H1 (cell line): ENCODE measurements around the gene ITPR1. TPM values are rescaled to one million over a fixed set of nuclear protein-coding genes. Genes with fewer than 3 reads are reported as not detected.

ENCODE experiments used
- CTCF ChIA-PET: fragments of 300-600 bp; sonication (Branson Sonifier 250); formaldehyde crosslinking; loops from one replicate; lab custom pipeline; 2021; ENCODE audit not compliant: partially characterized antibody; lab: Charles Lee
- POLR2A ChIA-PET: fragments of 300-600 bp; sonication (Branson Sonifier 250); formaldehyde crosslinking; loops from one replicate; lab custom pipeline; 2021; ENCODE audit warnings: inconsistent platforms; ENCODE audit not compliant: partially characterized antibody; lab: Charles Lee
- DNase-seq, 2 experiments: peaks; one replicate each; pipeline versions ENCODE4 v3.0.0 to v3.0.0-alpha.2; 2010 to 2022; ENCODE audit warnings: low spot score in 2 of 2, low read depth in 1 of 2, mixed read lengths in 1 of 2
- FAIRE-seq: peaks from 2 replicates; lab custom pipeline; 2011; peaks lifted over from hg19 to GRCh38; lab: Jason Lieb, UNC
- H2AFZ ChIP-seq: 2 replicates; pipeline ENCODE4 v1.8.1; 2012; ENCODE audit warnings: low read length, inconsistent platforms
- H2AK5ac ChIP-seq: 2 replicates; pipeline ENCODE4 v1.6.1; 2013; ENCODE audit warnings: low read depth, low read length
- H2BK120ac ChIP-seq: replicated peaks from 2 replicates; pipeline ENCODE3; 2013; ENCODE audit warnings: low read depth, low read length, inconsistent platforms
- H2BK12ac ChIP-seq: 2 replicates; pipeline ENCODE4 v1.6.1; 2013; ENCODE audit warnings: low read depth, low read length
- H2BK15ac ChIP-seq: 2 replicates; pipeline ENCODE4 v1.6.1; 2013; ENCODE audit warnings: low read length
- H2BK20ac ChIP-seq: 2 replicates; pipeline ENCODE4 v1.6.1; 2013; ENCODE audit warnings: low read length
- H2BK5ac ChIP-seq: 2 replicates; pipeline ENCODE4 v1.6.1; 2013; ENCODE audit warnings: low read depth, low read length
- H3K14ac ChIP-seq: 2 replicates; pipeline ENCODE4 v1.6.1; 2013; ENCODE audit warnings: inconsistent platforms; ENCODE audit not compliant: insufficient read length
- H3K18ac ChIP-seq: 2 replicates; pipeline ENCODE4 v1.6.1; 2013; ENCODE audit warnings: low read length; ENCODE audit errors: extremely low read depth
- H3K23ac ChIP-seq: 2 replicates; pipeline ENCODE4 v1.6.1; 2013; ENCODE audit warnings: inconsistent platforms; ENCODE audit not compliant: insufficient read length
- H3K23me2 ChIP-seq: 2 replicates; pipeline ENCODE4 v1.6.1; 2013; ENCODE audit warnings: low read depth, low read length
- H3K27ac ChIP-seq: 2 replicates; pipeline ENCODE4 v1.6.1; 2011; ENCODE audit warnings: low read depth, low read length, inconsistent platforms
- H3K27me3 ChIP-seq, 4 experiments: replicated peaks in 1 of 4; 1 replicate in 1 of 4; 2 replicates in 3 of 4; pipeline versions ENCODE4 v1.6.1 to v1.8.1; 2011 to 2013; ENCODE audit warnings: low read length in 3 of 4, mild to moderate bottlenecking in 3 of 4, inconsistent platforms in 2 of 4, mixed read lengths in 2 of 4, moderate library complexity in 1 of 4; ENCODE audit not compliant: control insufficient read depth in 3 of 4, insufficient read depth in 3 of 4; ENCODE audit errors: extremely low read depth in 1 of 4
- H3K36me3 ChIP-seq, 4 experiments: 2 replicates each; pipeline versions ENCODE4 v1.6.1 to v1.8.1; 2011 to 2013; ENCODE audit warnings: mild to moderate bottlenecking in 4 of 4, low read length in 3 of 4, moderate library complexity in 2 of 4, control low read depth in 1 of 4, inconsistent platforms in 1 of 4; ENCODE audit not compliant: insufficient read depth in 4 of 4, control insufficient read depth in 2 of 4
- H3K4ac ChIP-seq: replicated peaks from 2 replicates; pipeline ENCODE3; 2013; ENCODE audit warnings: low read length, low read depth, mixed read lengths, inconsistent platforms; ENCODE audit not compliant: insufficient read length
- H3K4me1 ChIP-seq, 4 experiments: replicated peaks in 1 of 4; 1 replicate in 1 of 4; 2 replicates in 3 of 4; pipeline versions ENCODE4 v1.6.1 to v1.8.1; 2011 to 2013; ENCODE audit warnings: low read length in 3 of 4, inconsistent platforms in 2 of 4, mixed read lengths in 1 of 4; ENCODE audit not compliant: insufficient read depth in 4 of 4, control insufficient read depth in 3 of 4
- H3K4me2 ChIP-seq, 2 experiments: 2 replicates each; pipeline versions ENCODE4 v1.6.1 to v1.8.1; 2011 to 2013; ENCODE audit warnings: low read depth in 2 of 2, low read length in 2 of 2, control low read depth in 1 of 2, inconsistent platforms in 1 of 2, mild to moderate bottlenecking in 1 of 2; ENCODE audit not compliant: insufficient read depth in 1 of 2
- H3K4me3 ChIP-seq, 4 experiments: fragments of 200-600, 300-600 bp in 1 of 4; sonication (generic), shearing (Covaris generic), sonication (Bioruptor Twin) in 1 of 4; 2 replicates each; pipeline versions ENCODE4 v1.5.1 to v1.8.1; 2011 to 2016; ENCODE audit warnings: low read length in 4 of 4, low read depth in 3 of 4, control low read depth in 2 of 4, inconsistent platforms in 2 of 4, mild to moderate bottlenecking in 2 of 4, mixed read lengths in 1 of 4, moderate library complexity in 1 of 4; ENCODE audit not compliant: insufficient read depth in 2 of 4; ENCODE audit errors: extremely low read depth in 1 of 4
- H3K56ac ChIP-seq: replicated peaks from 2 replicates; pipeline ENCODE3; 2013; ENCODE audit warnings: low read depth, mild to moderate bottlenecking, mixed read lengths, low read length, inconsistent platforms; ENCODE audit not compliant: insufficient read length
- H3K79me1 ChIP-seq: 2 replicates; pipeline ENCODE4 v1.6.1; 2013; ENCODE audit warnings: low read depth, low read length, control low read depth
- H3K79me2 ChIP-seq, 2 experiments: 2 replicates each; pipeline versions ENCODE4 v1.6.1 to v1.8.1; 2012 to 2013; ENCODE audit warnings: low read length in 2 of 2, mild to moderate bottlenecking in 2 of 2, inconsistent platforms in 1 of 2; ENCODE audit not compliant: insufficient read depth in 2 of 2, control insufficient read depth in 1 of 2
- H3K9ac ChIP-seq, 4 experiments: replicated peaks in 1 of 4; 1 replicate in 1 of 4; 2 replicates in 3 of 4; pipeline versions ENCODE4 v1.6.1 to v1.8.1; 2011 to 2013; ENCODE audit warnings: low read depth in 3 of 4, low read length in 3 of 4, control low read depth in 2 of 4, mild to moderate bottlenecking in 2 of 4, moderate library complexity in 2 of 4, inconsistent platforms in 1 of 4; ENCODE audit errors: extremely low read depth in 1 of 4
- H3K9me3 ChIP-seq, 2 experiments: 2 replicates each; pipeline versions ENCODE4 v1.6.1 to v1.8.1; 2012 to 2013; ENCODE audit warnings: mild to moderate bottlenecking in 2 of 2, moderate library complexity in 2 of 2, control low read depth in 1 of 2, inconsistent platforms in 1 of 2, low read depth in 1 of 2, low read length in 1 of 2, mixed read lengths in 1 of 2; ENCODE audit not compliant: insufficient read depth in 2 of 2
- H4K20me1 ChIP-seq, 2 experiments: replicated peaks in 1 of 2; 2 replicates each; pipeline versions ENCODE3 to v1.8.1; 2011 to 2013; ENCODE audit warnings: inconsistent platforms in 2 of 2, low read length in 2 of 2, mild to moderate bottlenecking in 1 of 2; ENCODE audit not compliant: insufficient read depth in 2 of 2, control insufficient read depth in 1 of 2
- H4K5ac ChIP-seq: 2 replicates; pipeline ENCODE4 v1.6.1; 2013; ENCODE audit warnings: low read length, low read depth, mixed read lengths, inconsistent platforms; ENCODE audit not compliant: insufficient read length
- H4K8ac ChIP-seq: 2 replicates; pipeline ENCODE4 v1.8.0; 2013; ENCODE audit warnings: mild to moderate bottlenecking, moderate library complexity, low read length, inconsistent platforms; ENCODE audit not compliant: insufficient read depth; ENCODE audit errors: extremely low read depth
- H4K91ac ChIP-seq: replicated peaks from 2 replicates; pipeline ENCODE3; 2013; ENCODE audit warnings: low read length, mixed read lengths, inconsistent platforms; ENCODE audit not compliant: insufficient read length
- BACH1 ChIP-seq: IDR thresholded peaks from 2 replicates; pipeline ENCODE4 v1.6.1; 2012; ENCODE audit warnings: low read length, improper control_type of control experiment
- CBX8 ChIP-seq: fragments of 300-800, 300-1000 bp; sonication (generic); IDR thresholded peaks from 2 replicates; pipeline ENCODE4 v1.7.1; 2016; ENCODE audit warnings: low read depth, low read length, borderline replicate concordance
- EGR1 ChIP-seq: IDR thresholded peaks from 2 replicates; pipeline ENCODE4 v1.6.1; 2011; ENCODE audit warnings: low read depth, low read length, borderline replicate concordance
- GABPA ChIP-seq: IDR thresholded peaks from 2 replicates; pipeline ENCODE4 v1.6.1; 2011; ENCODE audit warnings: mild to moderate bottlenecking, low read length, moderate library complexity, borderline replicate concordance; ENCODE audit not compliant: insufficient read depth
- HDAC2 ChIP-seq, 2 experiments: fragments of 300-600 bp in 1 of 2; sonication (generic) in 1 of 2; IDR thresholded peaks; 2 replicates each; pipeline ENCODE4 v1.6.1; 2011 to 2012; ENCODE audit warnings: low read depth in 2 of 2, low read length in 2 of 2, mild to moderate bottlenecking in 2 of 2, moderate library complexity in 2 of 2, borderline replicate concordance in 1 of 2, inconsistent platforms in 1 of 2
- JUND ChIP-seq: IDR thresholded peaks from 2 replicates; pipeline ENCODE4 v1.6.1; 2011; ENCODE audit warnings: mild to moderate bottlenecking, improper control_type of control experiment, low read length
- SIN3A ChIP-seq, 2 experiments: IDR thresholded peaks in 1 of 2; conservative IDR thresholded peaks in 1 of 2; 2 replicates each; pipeline ENCODE4 v1.6.1; 2011 to 2012; ENCODE audit warnings: low read length in 2 of 2, improper control_type of control experiment in 1 of 2, low read depth in 1 of 2, mild to moderate bottlenecking in 1 of 2
- SP2 ChIP-seq: IDR thresholded peaks from 2 replicates; pipeline ENCODE4 v1.6.1; 2012; ENCODE audit warnings: mild to moderate bottlenecking, low read length, inconsistent platforms
- SP4 ChIP-seq: IDR thresholded peaks from 2 replicates; pipeline ENCODE4 v1.6.1; 2012; ENCODE audit warnings: low read length, inconsistent platforms
- SUZ12 ChIP-seq: fragments of 200-600 bp; sonication (generic); IDR thresholded peaks from 2 replicates; pipeline ENCODE4 v1.6.1; 2012; ENCODE audit warnings: mild to moderate bottlenecking, inconsistent platforms, low read length, moderate library complexity, mixed read lengths
- WGBS, 2 experiments: shearing (Covaris generic) in 1 of 2; methylation state at CpG; one replicate each; pipeline versions ENCODE4 v1.1.6 to v1.1.7; 2013 to 2015; ENCODE audit warnings: low lambda C conversion rate in 2 of 2, mixed read lengths in 2 of 2, inconsistent platforms in 1 of 2, low coverage in 1 of 2, missing lambda C conversion rate in 1 of 2; ENCODE audit not compliant: insufficient replicate concordance in 2 of 2, insufficient coverage in 1 of 2, insufficient read length in 1 of 2; ENCODE audit errors: extremely low coverage in 1 of 2, missing lambda C conversion rate in 1 of 2; 5-methylcytosine and 5-hydroxymethylcytosine counted together
- polyA plus RNA-seq, 7 experiments: library from polyadenylated mRNA; depleted of rRNA in 3 of 7; stranded (reverse) in 5 of 7; unstranded in 2 of 7; fragments of >200 nt in 5 of 7; fragments of 200-250 nt in 2 of 7; gene quantifications; 1 replicate in 5 of 7; 2 replicates in 1 of 7; 4 replicates in 1 of 7; pipeline versions ENCODE4 v1.2.1 to v1.2.3, GENCODE V29; 2011 to 2013; ENCODE audit warnings: missing spikeins in 2 of 7, mixed read lengths in 2 of 7
- total RNA-seq: library from RNA; stranded (reverse); fragmentation: NEBNext Ultra II Directional; extraction: Animal tissue kit (Norgen Biotek cat#: 25700); gene quantifications from 2 replicates; pipeline ENCODE4 v1.2.1, GENCODE V29; 2021
- TF ChIP-seq, protein P1 (sequence below): IDR thresholded peaks from 2 replicates; pipeline ENCODE4 v1.6.1; 2012; ENCODE audit warnings: inconsistent platforms

ITPR1 gene
- total and polyA plus RNA-seq, 2 of the 8 experiments (the other 6 are each of a cell fraction or from before 2014, with no cell fraction given) = 2.5 to 16.3 TPM

DNA sequence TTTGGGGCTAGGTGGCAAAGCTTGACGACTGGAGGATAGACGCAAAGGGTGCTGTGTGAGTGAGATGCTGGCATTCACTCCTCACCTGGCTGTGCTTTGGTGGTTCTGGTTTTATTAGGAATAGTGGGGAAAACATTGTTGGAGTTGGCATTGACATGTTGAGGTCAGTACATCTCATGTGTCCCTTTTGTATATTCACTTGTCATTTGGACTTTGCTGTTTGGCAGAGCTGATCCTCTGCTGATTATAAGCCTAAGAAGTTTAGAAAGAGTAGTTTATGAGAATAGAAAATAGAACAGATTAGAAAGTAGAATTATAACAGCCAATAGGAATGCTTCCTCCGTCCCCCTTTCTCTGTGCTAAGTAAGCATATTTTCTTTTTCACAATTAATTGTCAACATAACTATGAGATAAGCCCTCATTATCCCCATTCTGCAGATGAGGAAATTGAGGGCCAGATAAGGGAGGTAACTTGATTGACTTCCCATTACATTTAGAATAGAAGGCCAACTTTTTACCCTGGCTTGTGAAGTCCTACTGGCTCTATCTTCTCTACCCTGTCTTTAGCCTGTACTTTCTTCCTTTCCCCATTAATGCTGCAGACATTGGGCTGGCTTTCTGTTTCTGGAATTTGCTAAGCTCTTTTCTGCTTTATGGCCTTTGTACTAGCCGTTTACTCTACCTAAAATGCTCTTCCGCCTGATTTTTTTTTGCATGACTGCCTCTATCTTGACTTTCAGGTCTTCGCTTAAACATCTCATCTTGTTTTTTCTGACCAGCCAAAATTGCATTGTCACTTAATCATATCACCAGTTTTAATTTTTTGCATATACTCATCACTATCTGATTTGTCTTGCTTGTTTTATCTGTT is 12.8 kb downstream of the ITPR1 start:
- Histone ChIP-seq H4K20me1 (peaks cover 0 to 2% of the 10 kb centered on the region in 2 experiments), H3K23me2 (no peaks in the 10 kb centered on the region), H2BK12ac (no peak overlapping the region), H3K18ac (no peak overlapping the region), H2BK15ac (no peak overlapping the region), H3K4me2 (no peak overlapping the region), H2BK20ac (no peak overlapping the region), H2AK5ac (no peak overlapping the region), H3K4me1 (peaks cover 0 to 4% (median 1%) of the 10 kb centered on the region in 4 experiments; a peak in 2 of 7 replicates), H2AFZ (no peak overlapping the region), H3K79me2 (no peaks in the 10 kb centered on the region; a peak in 1 of 4 replicates), H4K8ac (no peak overlapping the region), H3K79me1 (no peaks in the 10 kb centered on the region), H3K36me3 (no peaks in the 10 kb centered on the region), H3K4me3 (no peak overlapping the region), H4K91ac (no peak overlapping the region), H3K9ac (no peak overlapping the region), H3K23ac (no peak overlapping the region), H3K14ac (no peak overlapping the region), H2BK120ac (no peak overlapping the region), H4K5ac (no peak overlapping the region), H3K27me3 (no peaks in the 10 kb centered on the region; a peak in 1 of 7 replicates), H3K56ac (no peak overlapping the region), H3K9me3 (no peaks in the 10 kb centered on the region), H3K27ac (no peak overlapping the region), H3K4ac (no peak overlapping the region), H2BK5ac (no peak overlapping the region)
- ChIA-PET POLR2A (interaction anchor here (0.6 to 8.6 kb wide), 3 partner anchors 9 to 56 kb away, joined by 3 to 91 read pairs (median 4); partner anchors contain the start of gene ITPR1), CTCF (interaction anchor here (1.0 to 3.0 kb wide), 4 partner anchors 12 to 155 kb away, joined by 3 to 16 read pairs (median 8); partner anchors contain the start of gene ITPR1)
- 90% methylated on average over 6 of the region's 6 CpGs; no CpG with 5 or more reads in 1 of the 2 experiments for WGBS, 2 experiments
- DNase-seq (no peak), FAIRE-seq (no peak)
- TF ChIP-seq SP2 (no peak), SUZ12 (no peak), JUND (no peak), SP4 (no peak), BACH1 (no peak), EGR1 (no peak), HDAC2 (IDR thresholded peaks at IDR 0.05; ENCODE audit: borderline replicate concordance in 1 of 2, low read depth in 2 of 2, low read length in 2 of 2) (no peak), CBX8 (no peak), GABPA (no peak), SIN3A (conservative IDR thresholded peaks at IDR 0.05 in 1 of 2, IDR thresholded peaks at IDR 0.05 in 1 of 2; ENCODE audit: low read depth in 1 of 2, low read length in 2 of 2) (no peak)
- TF ChIP-seq, protein P1, sequence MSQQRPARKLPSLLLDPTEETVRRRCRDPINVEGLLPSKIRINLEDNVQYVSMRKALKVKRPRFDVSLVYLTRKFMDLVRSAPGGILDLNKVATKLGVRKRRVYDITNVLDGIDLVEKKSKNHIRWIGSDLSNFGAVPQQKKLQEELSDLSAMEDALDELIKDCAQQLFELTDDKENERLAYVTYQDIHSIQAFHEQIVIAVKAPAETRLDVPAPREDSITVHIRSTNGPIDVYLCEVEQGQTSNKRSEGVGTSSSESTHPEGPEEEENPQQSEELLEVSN = no peak
